ACHN (cell line): ENCODE measurements around the gene MBOAT2.
"Not testable (repeated sequence)": the region's sequence is repeated elsewhere in the genome, so short reads cannot be mapped to it uniquely, and the experiment has no call there.

Experiments used
- DNase-seq: peaks from one replicate; pipeline ENCODE4 v3.0.0-alpha.2; 2015
- in situ Hi-C: cut with HindIII; loops from 2 replicates; pipeline ENCODE4 v1.10.0; 2017; ENCODE audit warnings: low sequenced_read_pairs, low pct_ligation_motif_present, low pct_unique_long_range_greater_than_20kb

The MBOAT2 gene

DNA sequence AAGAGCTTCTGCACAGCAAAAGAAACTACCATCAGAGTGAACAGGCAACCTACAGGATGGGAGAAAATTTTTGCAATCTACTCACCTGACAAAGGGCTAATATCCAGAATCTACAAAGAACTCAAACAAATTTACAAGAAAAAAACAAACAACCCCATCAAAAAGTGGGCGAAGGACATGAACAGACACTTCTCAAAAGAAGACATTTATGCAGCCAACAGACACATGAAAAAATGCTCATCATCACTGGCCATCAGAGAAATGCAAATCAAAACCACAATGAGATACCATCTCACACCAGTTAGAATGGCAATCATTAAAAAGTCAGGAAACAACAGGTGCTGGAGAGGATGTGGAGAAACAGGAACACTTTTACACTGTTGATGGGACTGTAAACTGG is 30.9 kb downstream of the MBOAT2 start:
- in situ Hi-C loops, DNase-seq: not testable (repeated sequence)

DNA sequence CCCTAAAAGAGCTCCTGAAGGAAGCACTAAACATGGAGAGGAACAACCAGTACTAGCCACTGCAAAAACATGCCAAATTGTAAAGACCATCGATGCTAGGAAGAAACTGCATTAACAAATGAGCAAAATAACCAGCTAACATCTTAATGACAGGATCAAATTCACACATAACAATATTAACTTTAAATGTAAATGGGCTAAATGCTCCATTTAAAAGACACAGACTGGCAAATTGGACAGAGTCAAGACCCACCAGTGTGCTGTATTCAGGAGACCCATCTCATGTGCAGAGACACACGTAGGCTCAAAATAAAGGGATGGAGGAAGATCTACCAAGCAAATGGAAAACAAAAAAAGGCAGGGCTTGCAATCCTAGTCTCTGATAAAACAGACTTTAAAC is 34.1 kb downstream of the MBOAT2 start:
- in situ Hi-C loops, DNase-seq: not testable (repeated sequence)

DNA sequence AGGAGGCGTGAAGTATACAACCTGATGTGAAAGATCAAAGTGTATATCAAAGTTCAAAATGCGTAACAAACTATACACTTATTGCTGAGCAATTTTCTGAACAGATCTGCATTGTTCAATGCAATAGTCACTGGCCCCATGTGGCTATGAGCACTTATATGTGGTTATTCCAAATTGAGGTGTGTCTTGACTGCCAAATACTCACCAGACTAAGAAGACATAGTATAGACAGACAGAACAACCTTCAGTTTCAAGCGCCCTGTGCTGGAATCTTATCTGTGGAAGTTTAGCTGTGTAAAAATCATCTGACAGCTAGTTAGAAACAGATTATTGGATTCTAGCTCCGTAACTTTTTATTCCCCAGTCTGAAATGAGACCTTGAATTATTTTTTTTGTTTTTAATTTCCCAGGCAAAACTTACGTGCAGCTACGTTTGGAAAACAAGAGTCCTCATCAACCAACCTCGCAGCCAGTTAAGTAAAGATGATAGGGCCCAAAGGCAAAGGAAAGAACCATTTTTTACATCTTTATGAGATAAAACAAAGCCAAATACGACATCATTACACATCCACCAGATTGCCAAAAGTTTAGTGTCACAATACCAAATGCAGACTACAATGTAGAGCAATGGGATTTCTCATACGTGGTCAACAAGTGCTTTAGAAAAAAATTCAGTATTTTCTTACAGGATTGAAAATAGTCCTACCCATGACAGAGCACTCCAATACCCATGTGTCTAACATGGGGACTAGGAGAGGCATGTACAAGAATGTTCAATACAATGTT is 37.2 kb downstream of the MBOAT2 start:
- in situ Hi-C loops: no loop called here
- DNase-seq: no peak

DNA sequence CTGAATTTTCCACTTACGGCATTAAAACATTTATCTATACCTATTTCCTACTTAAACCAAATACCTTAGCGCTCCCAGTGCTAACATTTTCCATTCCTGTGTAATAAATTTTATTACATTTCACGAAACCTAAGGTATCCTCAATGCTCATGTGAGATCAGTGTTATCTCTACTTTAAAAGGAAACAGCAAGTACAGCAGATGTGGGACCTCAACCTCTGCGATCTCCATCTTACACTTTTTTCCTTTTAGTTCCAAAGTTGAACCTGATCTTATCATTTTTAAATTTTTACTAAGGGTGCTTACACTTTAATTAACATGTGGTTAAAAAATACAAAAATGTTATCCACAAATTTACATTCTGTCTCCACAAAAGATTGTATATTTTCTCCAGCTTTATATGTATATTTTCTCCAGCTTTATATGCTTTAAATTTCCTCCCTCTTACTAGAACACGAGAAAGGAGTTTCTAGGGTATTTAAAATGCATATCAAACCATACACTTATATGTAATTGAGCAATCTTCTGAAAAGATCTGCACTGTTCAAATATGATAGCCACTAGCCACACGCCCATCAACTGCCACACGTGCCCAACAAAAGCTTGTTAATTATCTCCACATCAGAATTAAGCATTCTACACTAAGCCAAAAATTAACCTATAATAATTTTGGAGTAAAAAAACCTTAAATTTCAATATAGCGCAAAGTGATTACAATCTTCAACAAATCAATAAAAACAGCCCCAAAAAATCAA is 38.1 kb downstream of the MBOAT2 start:
- no peak for DNase-seq
- in situ Hi-C loops: no loop called here

DNA sequence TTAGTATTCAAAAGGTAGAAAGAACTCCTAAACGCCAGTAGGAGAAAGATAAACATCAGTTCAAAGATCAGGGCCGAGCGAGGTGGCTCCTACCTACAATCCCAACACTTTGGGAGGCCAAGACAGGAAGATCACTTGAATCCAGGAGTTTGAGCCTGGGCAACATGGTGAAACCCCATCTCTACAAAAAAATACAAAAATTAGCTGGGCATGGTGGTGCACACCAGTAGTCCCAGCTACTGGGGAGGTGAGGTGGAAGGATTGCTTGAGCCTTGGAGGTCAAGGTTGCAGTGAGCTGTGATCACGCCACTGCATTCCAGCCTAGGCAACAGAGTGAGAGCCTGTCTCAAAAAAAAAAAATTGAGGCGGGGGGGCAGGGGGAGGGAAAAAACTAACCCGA is 40.6 kb downstream of the MBOAT2 start:
- no peak for DNase-seq
- in situ Hi-C loops: no loop called here

DNA sequence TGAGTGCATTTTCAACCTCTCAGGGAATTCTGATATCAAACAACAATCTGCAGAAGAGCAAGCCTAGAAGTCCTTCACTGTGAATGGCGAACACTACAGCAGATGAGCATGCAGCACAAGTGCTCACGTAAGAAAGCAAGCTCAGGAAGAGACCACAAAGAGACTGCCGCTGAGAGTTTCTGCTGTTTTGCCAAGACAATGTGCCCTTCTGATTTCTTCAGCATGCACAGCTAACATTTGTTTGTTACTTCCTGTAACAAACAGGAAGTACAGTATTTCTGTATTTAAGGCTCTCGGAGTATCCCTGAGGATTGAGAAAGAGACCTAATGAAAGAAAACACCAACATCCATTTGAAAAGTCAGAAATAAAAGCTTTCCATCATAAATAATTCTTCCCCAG is 45.9 kb downstream of the MBOAT2 start:
- in situ Hi-C loops: no loop called here
- no peak for DNase-seq

DNA sequence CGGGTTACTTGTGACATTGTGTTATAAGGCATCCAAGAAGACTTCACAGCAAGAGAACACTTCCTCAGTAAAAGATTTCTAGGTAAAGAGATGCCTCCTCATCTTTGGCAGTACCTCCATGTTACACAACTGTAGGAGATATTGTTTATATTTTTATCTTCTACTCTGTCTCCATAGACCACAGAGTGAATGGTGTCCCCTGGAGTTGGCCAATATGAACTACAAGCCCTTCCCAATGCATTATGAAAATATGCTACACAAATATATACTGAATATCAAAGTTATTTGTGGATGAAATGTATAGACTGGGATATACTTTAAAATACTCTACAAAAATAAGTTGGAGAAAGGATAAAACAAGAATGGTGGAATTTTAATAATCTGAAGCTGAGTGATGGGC is 46.7 kb downstream of the MBOAT2 start:
- in situ Hi-C loops: no loop called here

DNA sequence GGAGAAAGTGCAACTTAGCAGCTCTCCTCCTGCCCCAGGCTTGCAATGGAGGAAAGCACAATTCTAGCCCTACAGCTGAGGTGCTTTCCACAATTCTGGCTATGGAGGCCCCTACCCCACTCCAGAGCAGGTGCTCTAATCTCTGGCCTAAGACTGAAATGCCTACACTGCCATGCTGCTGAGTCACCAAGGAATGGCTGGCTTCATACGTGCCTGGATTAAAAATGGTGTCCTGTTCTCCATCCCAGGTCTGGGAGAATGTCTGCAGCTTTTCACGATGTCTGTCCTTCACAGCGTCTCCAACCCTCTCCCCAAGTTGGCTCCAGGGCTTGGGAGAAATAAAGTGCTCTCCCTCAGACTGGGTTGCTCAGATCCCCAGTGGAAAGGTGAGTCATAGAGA is 48.5 kb downstream of the MBOAT2 start:
- in situ Hi-C loops: no loop called here

More for the DNA sequence above, 46.7 kb downstream of the MBOAT2 start:
- no peak for DNase-seq

DNA sequence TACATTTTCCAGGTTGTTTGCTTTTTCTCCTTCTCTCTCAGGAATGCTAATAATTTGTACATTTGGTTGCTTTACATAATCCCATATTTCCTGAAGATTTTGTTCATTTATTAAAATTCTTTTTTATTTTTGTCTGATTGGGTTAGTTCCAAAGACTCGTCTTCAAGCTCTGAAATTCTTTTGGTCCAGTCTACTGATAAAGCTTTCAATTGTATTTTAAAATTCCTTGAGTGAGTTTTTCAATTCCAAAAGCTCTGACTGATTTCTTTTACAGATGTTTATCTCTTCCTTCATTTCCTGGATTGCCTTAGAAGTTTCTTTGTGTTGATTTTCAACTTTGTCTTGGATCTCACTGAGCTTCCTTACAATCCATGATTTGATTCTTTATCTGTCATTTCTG is 50.0 kb downstream of the MBOAT2 start:
- in situ Hi-C loops: no loop called here
- no peak for DNase-seq

More for the DNA sequence above, 48.5 kb downstream of the MBOAT2 start:
- DNase-seq: no peak

DNA sequence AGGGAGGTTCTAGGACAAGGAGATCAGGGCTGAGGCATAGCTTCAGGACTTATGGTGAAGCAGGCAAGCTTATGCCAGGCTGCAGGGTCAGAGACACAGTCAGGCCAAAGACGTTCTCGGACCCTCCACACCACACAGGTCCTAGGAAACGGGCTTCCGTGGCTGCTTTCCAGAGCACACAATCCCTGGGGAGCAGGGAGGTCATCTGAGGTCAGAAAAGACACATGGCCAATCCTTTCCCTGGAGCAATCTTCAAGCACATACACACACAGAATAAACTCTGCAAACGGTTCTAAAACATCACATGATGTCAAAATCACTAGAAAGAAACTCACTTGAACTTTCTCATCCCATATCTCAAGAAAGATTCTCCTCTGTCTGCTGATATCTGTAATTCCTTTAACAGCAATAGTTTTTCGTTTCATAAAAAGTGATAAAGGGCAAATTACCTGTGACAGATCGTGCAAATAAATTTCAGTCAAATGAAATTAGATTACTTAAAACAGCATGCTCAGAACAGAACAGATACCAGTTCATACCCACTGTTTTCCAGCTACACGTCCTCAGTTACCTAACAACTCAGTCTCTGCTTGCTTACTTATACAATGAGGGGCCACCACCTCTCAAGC is 63.9 kb downstream of the MBOAT2 start:
- DNase-seq: no peak
- in situ Hi-C loops: no loop called here

DNA sequence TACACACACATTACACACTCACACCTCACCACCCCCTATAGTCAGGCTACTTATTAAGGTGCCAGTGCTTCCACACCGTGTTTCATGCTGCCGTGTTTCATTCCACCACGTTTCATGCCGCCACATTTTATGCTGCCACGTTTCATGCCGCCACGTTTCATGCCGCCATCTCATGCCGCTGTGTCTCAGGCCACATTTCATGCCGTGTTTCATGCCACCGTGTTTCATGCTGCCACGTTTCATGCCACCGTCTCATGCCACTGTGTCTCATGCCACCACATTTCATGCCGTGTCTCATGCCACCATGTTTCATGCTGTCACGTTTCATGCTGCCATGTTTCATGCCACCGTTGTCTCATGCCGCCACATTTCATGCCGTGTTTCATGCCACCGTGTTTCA is 65.1 kb downstream of the MBOAT2 start:
- no peak for DNase-seq
- in situ Hi-C loops: no loop called here

DNA sequence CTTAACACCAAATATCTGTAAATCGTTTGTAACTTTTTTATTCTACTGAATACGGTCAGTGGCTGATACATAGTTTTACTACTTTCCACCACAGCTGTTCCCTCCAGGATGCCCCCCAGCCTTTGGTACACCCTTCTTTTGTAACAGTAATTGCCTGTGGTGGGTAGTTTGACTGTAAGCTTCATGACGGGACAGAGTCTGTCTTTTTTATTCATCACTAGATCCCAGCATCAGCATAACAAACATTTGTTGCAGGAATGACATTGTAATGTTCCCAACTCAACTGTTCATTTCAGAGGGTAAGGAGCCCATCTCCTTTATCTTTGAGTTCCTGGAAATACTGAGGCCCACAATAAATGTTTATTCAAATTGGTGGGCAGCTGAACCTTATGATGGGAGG is 67.5 kb downstream of the MBOAT2 start:
- DNase-seq: no peak
- in situ Hi-C loops: no loop called here

DNA sequence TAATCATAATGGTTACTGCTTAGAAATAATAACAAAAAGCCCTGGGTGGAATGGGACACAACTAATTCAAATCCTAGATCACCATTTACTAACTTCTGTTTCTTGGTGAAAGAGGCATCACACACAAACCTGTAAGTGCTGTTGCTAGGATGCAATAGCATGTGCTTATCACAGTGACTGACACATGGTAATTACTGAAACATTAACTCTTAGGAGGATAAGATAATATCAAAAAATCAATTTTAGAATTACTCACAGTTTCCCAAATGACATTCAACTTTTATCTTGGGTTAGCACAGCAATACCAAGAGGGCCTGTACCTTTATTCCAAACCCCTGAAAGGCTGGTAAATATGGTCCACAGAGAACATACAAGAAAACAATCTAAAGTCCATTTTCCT is 69.1 kb downstream of the MBOAT2 start:
- in situ Hi-C loops: no loop called here
- no peak for DNase-seq

DNA sequence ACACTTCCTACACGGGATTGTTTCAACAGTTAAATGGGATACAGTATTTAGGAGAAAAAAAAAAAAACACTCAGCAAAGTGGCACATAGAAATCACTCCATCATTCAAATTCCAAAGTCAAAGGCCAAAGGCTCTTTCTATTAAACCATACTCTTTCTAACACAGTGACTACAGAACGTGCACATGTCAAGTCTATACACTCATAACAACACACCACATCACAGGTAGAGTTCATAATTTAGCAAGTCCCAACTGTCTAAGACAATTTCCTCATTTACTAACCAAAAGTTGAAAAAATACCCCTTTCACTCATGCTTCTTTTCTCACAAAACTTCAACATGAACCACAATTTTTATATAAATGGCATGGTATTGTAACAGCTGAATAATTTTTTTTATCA is 70.8 kb downstream of the MBOAT2 start:
- DNase-seq: no peak
- in situ Hi-C loops: no loop called here

DNA sequence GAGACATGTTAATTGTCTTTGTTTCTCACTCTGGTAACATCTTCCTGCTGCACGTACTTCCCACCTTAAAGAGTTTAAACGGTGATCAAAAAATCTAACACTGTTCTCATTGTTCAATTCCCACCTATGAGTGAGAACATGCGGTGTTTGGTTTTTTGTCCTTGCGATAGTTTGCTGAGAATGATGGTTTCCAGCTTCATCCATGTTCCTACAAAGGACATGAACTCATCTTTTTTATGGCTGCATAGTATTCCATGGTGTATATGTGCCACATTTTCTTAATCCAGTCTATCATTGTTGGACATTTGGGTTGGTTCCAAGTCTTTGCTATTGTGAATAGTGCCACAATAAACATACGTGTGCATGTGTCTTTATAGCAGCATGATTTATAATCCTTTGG is 73.3 kb downstream of the MBOAT2 start:
- DNase-seq, in situ Hi-C loops: not testable (repeated sequence)

DNA sequence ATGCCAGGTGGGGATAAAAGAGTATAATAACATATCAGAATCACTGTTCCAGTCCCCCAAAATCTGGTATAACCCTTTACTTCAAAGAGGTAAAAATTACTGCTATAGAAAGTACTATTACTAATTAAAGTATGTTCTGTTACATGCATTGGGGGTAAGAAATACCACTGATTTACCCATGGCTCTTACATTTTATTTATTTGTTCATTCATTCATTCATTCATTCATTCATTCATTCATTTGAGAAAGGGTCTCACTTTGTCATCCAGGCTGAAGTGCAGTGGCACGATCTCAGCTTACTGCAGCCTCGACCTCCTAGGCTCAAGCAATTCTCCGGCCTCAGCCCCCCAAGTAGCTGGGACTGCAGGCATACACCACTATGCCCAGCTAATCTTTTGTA is 74.4 kb downstream of the MBOAT2 start:
- in situ Hi-C loops: no loop called here
- DNase-seq: no peak

DNA sequence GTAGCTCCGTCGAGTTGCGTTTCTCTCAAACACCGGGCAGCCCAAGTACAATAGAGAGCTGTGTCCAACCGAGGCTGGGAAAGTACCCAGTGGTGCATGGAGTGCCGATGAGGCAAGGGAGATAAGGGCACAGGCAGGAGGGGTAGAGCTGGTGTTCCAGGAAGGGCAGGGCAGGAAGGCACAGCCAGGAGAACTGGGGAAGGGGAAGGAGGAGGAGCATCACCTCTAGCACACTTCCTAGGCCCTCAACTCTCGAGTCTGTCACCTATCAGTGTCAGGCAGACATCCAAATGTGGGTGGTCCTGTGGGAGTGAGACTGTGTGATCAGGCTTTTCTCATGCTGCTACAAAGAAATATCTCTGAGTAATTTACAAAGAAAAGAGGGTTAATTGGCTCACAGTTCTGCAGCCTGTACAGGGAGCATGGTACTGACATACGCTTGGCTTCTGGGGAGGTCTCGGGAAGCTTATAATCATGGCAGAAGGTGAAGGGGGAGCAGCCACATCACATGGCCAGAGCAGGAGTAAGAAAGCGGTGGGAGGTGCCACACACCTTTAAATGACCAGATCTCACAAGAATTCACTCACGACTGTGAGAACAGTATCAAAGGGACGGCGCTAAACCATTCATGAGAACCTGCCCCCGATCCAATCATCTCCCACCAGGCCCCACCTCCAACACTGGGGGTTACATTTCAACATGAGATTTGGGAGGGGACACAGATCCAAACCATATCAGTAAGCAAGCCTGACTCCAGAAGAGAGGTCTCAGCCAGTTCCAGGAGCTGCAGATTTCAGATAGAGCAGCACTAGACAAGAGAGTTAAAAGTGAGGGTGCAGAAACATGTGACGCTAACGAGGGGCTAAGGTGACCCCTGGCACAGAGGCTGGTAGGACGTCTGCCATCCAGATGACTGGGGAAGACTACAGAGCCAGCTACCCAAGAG is 75.7 kb downstream of the MBOAT2 start:
- DNase-seq: no peak
- in situ Hi-C loops: no loop called here

DNA sequence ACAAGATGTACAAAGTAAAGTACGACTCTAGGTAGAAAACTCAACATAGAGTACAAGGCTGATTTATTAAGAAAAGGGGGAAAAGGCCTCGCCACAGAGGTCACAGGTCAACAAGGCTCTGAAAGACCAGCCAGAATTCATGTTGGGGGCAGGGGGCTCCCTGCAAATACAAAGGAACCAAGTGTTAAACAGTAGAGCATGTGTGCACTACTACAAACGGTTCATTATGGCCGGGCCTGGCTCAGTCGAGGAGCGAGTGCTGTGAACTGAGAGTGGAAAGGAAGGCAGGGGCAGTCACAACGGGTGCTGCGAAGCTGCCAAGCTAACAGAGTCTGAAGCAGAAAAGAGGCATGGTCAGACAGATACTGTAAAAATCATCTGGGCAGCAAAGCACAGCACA is 77.1 kb downstream of the MBOAT2 start:
- no peak for DNase-seq
- in situ Hi-C loops: no loop called here

DNA sequence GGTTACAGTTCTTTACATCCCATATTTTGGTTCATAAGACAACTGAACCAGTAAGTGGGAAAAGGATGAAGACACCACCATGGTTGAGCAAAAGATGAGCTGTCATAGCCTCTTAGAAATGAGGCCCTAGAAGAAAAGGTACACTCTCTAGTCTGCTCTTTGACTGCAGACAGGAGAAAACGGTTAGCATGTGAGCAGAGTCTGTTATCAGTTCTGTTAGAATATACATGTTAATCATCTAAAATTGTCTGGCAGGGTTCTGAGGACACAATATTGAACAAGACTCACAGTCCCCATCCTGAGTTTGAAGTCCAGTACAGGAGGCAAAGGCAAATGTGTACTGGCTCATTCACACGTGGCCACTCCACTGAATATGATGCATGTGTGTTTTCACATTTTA is 78.1 kb downstream of the MBOAT2 start:
- no peak for DNase-seq
- in situ Hi-C loops: no loop called here
